H4 (cell line): Measurements from ENCODE around the gene CCT7. TPM values are rescaled to one million over a fixed set of nuclear protein-coding genes. Genes with fewer than 3 reads are reported as not detected.

ENCODE experiments used
- DNase-seq: peaks from one replicate; pipeline ENCODE4 v3.0.0-alpha.2; 2015; ENCODE audit warnings: low spot score
- total RNA-seq: library from RNA; depleted of rRNA; stranded (reverse); fragments of >200 nt; shearing (Covaris generic); gene quantifications from 2 replicates; pipeline ENCODE4 v1.2.3, GENCODE V29; 2014

Gene CCT7
- total RNA-seq, 1 experiment from 2014 or later: 543 TPM

DNA sequence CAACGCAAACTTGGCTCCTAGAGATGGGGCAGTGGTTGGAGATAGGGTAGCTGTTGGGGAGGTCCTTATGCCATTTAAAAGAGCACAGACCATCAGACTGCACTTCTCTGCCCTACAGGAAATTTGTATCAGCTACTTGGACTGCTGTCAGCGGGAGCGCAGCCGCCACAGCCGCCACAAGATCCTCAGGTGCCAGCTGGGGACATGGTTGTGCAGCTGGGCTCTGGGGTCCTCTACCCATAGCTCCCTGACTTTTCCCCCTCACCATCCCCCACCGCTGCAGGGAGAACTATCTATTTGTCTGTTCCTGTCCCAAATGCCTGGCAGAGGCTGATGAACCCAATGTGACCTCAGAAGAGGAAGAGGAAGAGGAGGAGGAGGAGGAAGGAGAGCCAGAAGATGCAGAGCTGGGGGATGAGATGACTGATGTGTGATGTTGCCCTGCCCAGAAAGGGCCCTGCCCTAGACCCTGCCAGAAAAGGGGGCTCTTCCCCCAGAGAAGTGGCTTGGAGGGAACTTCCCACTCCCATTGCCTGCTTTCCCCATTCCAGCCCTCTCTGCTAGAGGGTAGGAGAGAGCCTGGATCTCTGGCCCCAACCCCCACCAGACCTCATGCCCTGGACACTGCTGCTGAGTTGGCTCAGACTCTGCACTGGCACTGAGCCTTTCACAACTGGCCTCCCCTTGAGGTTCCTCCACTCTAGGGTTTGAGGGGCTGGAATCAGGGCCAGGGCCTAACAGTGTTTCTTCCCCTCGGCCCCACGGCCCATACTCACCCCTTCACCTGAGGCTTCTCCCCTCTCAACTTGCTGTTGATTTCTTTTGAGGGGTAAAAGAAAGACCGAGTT is 8.4 kb upstream of the CCT7 start:
- DNase-seq: no peak

DNA sequence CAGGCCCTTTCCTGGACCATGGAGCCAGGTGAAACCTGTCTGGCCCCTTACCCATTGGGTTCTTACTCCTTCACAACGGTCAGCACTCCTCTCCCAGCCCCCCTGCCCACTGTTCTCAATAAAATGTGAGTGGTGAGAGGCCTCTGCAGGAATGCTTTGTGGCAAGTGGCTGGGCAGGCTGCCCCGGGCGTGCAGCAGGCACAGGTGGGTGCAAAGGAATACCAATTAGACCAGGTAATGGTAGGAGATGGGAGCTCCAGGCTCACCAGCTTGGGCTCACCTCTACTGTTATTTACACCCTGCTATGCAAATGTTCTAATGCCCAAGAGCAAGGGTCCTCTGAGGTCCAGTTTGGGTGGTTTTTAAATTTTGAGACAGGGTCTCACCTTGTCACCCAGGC is 7.0 kb upstream of the CCT7 start:
- DNase-seq: no peak

GRCh38 chr2:73228631-73229030 is 5.5 kb upstream of the CCT7 start:
- no peak for DNase-seq

DNA sequence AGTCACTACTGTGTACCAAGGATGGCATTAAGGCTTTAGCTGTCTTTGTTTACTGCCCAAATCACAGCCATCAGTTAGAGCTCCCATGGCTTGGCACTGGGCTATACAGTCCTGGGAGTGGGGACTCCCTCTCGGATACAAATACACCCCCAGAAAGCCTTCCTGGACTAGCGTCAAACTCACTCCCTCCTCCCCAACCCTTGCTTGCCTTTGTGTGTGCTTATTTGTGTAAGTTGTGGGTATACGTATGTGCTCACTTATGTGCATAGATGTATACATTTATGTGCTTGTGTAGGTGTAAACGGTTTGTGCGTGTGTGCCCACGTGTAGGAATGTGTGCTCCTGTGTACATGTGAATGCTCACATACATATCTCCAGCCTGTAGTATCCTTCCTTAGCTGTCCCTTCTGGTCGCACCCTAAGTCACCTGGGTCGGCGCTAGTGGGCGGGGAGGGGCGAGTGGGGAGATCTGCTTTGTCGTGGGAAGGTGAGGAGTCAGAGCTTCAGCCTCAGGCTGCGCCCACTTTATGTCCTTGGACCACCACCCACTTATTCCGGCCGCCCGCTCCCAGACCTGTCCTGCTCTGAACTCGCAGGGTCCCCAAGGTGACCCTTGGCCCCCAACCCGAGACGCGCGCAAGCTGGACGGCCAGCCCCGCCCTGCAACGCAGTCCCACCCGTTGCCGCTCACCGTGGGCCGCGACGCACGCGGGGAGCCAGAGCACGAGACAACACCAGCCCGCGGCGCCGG is 1.5 kb upstream of the CCT7 start:
- DNase-seq: no peak

GRCh38 chr2:73233154-73233931 is 765 bp upstream of the CCT7 start, which contains the start of gene PRADC1:
Gene PRADC1 (minus strand): TSS chr2:73233239. CDS start chr2:73233160, 79 bp downstream.
- DNase-seq: peak; percentile 99

DNA sequence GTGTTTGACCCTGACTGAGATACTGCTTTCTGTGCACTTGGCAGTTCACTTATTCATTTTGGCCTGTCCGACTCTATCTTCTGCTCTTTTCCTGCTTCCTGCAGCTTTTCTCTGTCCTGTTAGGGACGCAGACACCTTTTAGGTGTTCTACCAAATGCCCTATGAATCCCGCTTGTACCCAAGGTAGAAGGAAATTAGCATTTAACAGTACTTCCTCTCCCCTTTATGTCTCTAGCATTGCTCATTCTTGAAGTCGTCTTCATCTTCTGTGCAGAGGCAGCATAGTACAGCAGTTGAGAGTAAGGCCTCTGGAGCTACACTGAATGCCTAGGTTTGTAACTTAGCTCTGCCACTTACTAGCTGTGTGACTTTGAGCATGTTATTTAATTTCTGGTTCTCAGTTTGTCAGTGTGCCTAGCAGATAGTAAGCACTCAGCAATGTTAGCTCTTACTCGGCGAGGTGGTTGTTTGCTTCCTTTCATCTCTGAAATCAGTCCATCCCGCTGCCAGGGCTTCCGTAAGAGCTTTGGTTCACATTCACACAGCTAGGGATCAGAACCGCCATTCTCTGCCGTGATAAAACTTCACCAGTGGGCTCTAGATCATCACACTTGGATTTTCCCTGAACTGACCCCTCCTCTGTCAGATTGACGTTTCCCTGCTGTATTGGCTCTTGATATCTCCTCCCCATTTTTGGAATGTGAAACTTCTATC is 1.4 kb downstream of the CCT7 start:
- no peak for DNase-seq

DNA sequence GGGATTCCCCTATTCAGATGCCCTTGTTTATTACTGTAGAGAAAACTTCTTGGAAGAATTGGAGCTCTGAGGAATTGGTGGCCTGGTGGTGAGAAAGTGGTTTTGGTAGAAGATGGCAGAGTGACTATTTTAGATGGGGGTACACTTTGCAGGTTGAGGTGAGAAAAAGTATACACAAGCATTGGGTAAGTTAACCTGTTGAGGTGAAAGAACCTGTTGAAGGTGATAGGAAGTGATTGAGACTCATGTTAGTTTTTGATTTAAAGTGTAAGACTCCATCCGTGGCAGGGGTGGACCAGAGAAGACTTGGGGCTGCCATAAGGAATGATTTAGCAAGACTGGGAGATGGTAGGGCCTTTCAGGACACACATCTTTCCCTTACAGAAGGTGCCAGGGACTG is 3.1 kb downstream of the CCT7 start:
- DNase-seq: no peak

- DNase-seq: no peak
Observed at GRCh38 chr2:73238149-73238548, 4.0 kb downstream of the CCT7 start.

- no peak for DNase-seq
Observed at GRCh38 chr2:73238976-73239375, 4.9 kb downstream of the CCT7 start.

DNA sequence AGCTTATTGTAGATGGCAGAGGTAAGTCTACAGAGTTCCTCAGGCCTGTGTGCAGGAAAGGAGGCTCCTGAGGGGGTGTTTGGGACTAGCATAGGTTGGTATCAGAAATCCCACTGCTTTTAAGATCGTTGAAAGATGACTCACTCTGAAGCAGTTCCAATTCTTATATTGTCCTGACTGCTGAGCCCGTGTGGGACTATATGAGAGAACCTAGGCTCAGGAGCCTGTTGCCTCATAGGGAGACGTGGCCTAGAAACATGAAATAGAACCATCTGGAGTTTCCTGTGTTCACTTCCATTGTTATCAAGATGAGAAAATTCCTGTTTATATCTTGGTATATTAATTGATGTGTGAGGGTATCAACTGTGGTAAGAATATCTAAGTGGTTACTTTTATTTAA is 5.7 kb downstream of the CCT7 start:
- DNase-seq: no peak

DNA sequence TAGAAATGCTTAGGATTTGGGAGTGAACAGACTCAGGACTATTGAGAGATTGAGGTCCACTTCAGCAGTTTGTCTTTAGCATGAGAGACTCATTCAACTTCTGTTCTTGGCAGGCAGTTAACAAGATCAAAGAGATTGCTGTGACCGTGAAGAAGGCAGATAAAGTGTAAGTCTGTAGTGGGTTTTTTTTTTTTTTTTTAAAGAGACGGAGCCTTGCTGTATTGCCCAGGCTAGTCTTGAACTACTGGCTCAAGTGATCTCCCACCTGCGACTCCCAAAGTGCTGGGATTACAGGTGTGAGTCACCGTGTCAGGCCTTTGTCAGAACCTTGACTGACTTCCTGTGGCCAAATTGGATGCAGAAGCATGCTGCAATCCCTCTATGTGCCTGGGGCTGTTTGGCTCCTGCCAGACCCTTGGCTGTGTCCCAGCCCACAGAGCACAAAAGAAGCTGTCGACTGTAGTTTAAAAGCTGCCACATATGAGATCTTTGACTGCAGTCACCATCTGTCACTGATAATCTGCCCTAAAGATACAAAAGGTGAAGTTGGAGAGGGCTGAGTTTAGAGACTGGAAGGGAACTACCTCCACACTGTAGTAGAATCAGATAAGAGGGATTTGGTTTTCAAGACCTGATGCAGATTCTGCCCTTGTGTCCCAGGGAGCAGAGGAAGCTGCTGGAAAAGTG is 9.9 kb downstream of the CCT7 start:
- peak; percentile 76 for DNase-seq

DNA sequence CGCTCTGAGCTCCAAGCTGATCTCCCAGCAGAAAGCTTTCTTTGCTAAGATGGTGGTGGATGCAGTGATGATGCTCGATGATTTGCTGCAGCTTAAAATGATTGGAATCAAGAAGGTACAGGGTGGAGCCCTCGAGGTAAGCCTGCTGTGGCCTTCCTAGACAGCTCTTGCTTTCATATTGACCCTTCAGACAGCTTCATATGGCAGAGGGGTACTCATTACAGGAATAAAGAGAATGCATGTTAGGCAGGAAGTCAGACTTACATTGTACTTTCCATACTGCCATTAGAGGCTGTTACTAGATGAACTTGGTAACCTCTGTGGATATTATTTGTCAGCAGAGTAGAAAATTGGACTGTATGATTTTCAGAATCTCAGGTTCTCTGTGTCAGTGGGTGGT is 10.5 kb downstream of the CCT7 start:
- DNase-seq: no peak

DNA sequence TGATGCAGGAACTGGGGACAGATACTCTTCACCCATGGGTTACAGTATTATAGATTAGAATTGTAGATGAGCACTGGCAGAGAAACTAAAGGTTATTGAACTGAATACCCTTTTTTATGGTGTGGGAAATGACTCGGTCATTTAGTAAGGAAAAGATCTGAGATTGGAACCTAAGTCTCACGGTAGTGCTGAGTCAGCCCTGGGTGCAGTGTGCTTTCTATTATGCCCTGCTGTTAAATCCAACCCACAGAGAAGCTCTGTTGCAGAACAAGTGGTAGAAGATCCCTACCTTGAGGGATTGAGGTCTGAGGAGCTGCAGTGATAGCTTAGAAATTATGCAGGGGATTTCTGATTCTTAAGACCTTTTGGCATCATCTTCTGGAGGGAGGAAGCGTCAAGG is 12.7 kb downstream of the CCT7 start:
- no peak for DNase-seq

GRCh38 chr2:73249636-73250035 is 15.5 kb downstream of the CCT7 start:
- no peak for DNase-seq

DNA sequence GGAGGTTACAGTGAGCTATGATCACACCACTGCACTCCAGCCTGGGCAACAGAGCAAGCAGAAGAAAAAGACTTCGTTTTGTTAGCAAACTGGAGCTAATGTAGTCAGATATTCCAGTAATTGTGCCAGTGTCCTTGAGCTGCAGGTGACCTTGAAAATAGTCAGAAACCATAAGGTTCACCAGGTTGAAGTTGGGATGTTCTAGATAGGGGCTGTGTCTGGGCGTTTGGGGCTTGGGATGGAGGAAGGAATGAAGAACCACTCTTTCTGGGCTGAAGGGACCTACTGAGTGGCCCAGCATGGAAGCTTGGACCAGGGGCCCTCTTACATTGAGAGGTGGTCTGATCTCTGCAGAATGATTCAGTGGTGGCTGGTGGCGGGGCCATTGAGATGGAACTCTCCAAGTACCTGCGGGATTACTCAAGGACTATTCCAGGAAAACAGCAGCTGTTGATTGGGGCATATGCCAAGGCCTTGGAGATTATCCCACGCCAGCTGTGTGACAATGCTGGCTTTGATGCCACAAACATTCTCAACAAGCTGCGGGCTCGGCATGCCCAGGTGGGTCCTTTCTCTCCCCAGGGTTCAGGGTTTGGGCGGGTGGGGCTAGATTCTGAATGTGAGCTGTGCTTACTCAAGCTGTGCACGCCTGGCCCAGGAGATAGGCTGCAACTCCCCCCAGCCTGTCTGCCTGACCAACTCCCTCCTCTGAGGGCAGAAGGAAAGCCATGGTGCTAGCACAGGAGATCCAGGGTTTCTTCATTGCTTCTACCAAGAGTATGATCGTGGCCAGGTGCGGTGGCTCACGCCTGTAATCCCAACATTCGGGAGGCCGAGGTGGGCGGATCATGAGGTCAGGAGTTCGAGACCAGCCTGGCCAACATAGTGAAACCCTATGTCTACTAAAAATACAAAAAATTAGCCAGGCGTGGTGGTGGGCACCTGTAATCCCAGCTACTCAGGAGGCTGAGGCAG is 17.1 kb downstream of the CCT7 start:
- no peak for DNase-seq

- no peak for DNase-seq
Observed at GRCh38 chr2:73252238-73253027, 18.3 kb downstream of the CCT7 start.

DNA sequence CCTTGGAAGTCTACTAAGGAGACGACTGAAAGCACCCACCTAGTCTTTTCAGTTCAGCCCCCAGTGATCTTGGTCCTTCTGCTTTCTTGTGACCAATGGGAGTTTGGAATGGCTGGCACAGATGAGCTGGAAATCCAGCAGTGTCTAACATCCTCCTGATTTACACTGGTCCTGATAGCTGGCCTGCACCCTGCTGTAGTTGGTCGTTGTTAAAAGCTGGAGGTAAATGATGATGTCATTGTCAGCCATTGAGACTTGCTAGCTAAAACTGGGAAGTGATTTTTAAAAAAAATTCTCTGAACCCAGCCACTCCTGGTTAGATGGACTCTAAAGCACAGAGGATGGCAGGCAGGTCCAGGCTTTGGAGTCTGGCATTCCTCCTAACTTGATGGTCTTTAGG is 19.3 kb downstream of the CCT7 start:
- DNase-seq: no peak

DNA sequence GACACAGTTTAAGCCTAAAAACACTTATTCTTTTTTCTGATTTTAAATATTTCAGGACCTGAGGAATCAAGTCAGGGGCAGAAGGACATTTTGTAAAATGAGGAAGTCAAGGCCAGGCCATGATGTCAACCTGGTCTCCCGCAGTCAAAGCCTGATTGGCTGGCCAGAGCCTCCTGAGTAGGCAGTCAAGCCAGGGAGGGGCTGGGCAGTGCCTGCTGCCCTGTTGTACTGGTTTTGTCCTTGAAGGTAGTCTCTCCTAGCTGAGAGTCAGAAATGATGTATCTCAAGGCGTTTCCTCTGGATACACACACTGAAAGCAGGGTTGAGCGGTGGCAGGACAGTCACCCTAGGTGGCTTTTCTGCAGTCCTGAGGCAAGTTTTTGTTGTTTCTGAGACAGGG is 19.8 kb downstream of the CCT7 start:
- no peak for DNase-seq
